ENCODE data around the gene FRMD4B.

FRMD4B gene

DNA sequence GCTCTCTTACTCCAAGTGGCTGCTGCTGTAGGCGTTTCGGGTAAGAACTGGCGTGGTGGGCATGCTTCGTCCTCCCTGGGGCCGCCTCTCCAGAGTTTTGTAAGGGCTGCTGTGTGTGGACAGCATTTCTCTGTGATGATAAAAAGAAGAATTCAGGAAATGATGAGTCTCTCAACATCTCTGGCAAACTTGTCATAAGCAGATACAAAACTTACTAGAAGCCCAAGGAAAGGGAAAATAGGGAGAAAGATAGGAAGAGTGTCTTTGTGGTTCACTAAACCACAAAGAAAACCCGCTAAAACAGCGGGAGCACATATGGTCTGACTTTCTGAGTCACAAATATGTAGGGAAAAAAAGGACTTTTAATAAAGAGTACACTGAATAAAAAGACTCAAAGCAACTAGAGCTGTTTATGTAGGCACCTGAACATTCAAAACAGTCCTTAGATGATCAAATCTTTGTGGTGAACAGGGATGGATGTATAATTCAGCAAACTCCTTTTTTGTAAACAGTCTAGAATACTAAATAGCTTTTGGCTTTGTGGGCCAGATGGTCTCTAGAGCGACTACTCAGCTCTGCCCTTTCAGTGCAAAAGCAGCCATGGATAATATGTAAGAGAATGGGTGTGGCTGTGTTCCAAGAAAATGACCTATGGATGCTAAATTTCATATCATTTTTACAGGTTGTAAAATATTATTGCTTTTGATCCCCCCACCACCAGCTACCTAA, 203.1 kb downstream of the FRMD4B start:
- H3K4me3 ChIP-seq (ENCODE audit: low read length) = no peak overlapping the region
- DNase-seq (ENCODE audit: low read depth) = peak; percentile 45
- TF ChIP-seq, protein P1, sequence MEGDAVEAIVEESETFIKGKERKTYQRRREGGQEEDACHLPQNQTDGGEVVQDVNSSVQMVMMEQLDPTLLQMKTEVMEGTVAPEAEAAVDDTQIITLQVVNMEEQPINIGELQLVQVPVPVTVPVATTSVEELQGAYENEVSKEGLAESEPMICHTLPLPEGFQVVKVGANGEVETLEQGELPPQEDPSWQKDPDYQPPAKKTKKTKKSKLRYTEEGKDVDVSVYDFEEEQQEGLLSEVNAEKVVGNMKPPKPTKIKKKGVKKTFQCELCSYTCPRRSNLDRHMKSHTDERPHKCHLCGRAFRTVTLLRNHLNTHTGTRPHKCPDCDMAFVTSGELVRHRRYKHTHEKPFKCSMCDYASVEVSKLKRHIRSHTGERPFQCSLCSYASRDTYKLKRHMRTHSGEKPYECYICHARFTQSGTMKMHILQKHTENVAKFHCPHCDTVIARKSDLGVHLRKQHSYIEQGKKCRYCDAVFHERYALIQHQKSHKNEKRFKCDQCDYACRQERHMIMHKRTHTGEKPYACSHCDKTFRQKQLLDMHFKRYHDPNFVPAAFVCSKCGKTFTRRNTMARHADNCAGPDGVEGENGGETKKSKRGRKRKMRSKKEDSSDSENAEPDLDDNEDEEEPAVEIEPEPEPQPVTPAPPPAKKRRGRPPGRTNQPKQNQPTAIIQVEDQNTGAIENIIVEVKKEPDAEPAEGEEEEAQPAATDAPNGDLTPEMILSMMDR (IDR thresholded peaks at IDR 0.05; ENCODE audit: insufficient read depth, low read depth, low read length, missing control alignments) = no peak

DNA sequence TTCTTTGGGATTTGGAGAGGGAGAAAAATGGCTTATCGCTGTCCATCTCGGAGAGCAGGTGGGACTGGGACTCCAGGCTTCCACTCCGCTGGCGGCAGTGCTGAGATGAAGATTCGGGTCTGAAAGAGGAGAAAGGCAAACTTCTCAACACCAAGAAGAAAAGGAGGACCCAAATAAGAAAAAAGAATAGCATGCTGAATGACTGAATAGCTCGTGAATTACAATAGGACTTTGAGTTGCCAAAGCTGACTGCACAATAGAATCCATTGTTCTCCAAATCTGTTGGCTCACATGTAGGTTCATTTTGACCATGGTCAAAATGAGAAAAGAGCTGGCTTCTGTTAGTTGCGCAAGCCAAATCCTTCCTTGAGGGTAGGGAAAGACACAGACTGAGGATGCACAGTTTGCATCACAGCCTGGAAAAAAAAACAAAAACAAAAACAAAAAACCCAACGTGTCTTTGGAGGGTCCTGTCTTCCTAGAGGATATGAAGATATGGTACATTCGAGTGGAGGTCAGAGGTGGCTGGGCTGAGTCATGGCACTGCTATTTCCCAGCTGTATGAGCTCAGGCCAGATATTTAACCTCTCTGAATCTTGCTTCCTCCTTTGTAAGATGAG, 204.2 kb downstream of the FRMD4B start:
- no peak overlapping the region for H3K4me3 ChIP-seq (ENCODE audit: low read length)
- DNase-seq (ENCODE audit: low read depth) = peak; percentile 48
- TF ChIP-seq, protein P1 (IDR thresholded peaks at IDR 0.05; ENCODE audit: insufficient read depth, low read depth, low read length, missing control alignments) = no peak

DNA sequence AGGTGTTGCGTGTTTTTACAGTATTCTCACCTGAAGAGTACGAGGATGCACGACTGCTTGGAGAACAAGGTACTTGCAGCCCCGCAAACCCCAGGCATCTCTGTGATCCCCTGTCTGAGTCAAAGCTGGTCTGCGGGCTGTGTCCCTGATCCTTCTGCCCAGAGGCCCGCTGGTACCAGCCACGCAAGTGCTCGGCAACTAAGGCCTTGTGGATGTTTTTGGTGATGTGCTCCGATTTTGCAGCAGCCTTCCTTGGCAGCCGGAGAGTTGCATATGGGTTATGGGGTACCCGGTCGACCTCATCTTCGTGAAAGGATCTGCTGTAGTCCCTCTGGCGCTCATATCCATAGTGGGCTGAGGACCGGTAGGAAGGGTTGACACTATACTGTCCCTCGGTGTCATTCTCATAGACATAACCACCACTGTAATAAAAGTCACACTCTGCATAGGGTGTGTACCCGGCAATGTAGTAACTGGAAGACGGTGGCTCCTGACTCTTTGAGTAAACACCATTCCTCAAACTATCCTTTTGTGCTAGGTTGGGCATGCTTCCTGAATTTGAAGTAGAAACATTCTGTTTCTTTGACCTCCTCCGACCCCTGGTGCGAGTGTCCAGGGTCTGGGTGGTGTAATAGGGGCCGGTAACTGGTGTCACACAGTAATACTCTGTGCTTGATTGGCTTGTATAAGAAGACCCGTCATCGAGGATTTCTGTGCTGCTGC, 204.9 kb downstream of the FRMD4B start:
- TF ChIP-seq, protein P1 (IDR thresholded peaks at IDR 0.05; ENCODE audit: insufficient read depth, low read depth, low read length, missing control alignments) = no peak
- DNase-seq (ENCODE audit: low read depth) = no peak
- no peak overlapping the region for H3K4me3 ChIP-seq (ENCODE audit: low read length)

DNA sequence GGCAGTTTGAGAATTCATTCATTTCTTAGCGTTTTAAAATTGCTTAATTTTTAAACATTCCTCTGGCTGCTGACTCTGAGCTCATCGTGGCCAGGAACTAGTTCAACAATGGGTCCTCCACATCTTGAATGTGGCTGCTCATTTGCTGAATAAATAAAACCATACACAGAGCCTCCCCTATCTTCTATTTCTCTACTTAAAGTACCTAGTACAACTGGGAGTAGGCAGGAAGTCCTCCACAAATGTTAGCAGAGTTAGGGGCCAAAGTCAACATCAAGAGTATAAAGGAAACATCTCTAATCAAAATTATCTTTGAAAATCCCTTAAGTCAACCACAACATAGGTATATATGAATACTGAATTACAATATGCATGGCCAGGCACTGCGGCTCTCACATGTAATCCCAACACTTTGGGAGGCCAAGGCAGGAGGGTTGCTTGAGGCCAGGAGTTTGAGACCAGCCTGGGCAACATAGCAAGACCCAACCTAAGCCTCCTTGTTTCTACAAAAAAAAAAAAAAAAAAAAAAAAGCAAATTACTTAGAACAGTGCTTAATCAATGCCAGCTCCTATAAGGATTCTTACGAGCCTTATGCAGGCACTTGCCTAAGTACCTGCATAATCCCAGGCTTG, 206.0 kb downstream of the FRMD4B start:
- DNase-seq (ENCODE audit: low read depth) = no peak
- no peak overlapping the region for H3K4me3 ChIP-seq (ENCODE audit: low read length)
- TF ChIP-seq, protein P1 (IDR thresholded peaks at IDR 0.05; ENCODE audit: insufficient read depth, low read depth, low read length, missing control alignments) = no peak

DNA sequence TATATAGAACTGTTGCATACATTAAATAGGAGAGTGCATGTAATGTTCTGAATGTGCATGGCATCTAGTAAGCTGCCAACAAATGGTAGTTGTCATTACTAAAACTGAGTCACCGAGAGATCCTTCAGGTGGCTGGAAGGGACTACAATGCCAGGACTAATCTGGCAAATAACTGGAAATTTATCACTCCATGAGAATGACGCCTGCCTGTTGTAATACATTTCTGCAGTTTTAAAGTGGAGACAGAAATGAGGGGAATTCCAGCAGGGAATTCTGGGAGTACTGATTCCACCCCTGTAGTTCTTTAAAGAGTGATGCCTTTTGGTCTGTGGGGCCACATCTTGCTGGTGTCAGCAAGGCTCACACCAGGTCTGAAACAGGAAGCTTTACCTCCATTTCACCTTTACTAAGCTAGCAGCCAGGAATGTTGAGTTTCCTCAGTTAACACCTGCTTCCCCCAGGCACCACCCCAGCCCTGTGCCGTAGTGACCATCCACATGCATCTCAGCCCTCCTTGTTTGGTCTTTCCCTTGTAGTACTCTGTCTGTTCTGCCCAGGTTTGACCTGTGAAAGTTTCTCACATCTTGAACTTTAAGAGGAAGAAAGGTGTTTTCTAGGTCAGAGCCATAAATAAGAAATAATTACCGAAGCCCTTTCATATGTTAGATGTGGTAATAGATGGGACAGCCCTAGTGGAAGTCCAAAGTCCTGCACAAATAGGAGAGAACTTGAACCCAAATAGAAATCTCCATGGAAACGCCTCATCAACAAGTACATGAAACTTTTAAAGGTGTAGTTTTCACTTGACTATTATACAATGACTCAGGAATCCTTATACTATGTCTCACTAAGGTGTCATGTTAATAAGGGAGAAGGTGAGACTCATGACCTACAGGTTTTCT, 206.8 kb downstream of the FRMD4B start:
- TF ChIP-seq, protein P1 (IDR thresholded peaks at IDR 0.05; ENCODE audit: insufficient read depth, low read depth, low read length, missing control alignments) = no peak
- H3K4me3 ChIP-seq (ENCODE audit: low read length) = no peak overlapping the region
- peak; percentile 80 for DNase-seq (ENCODE audit: low read depth)

DNA sequence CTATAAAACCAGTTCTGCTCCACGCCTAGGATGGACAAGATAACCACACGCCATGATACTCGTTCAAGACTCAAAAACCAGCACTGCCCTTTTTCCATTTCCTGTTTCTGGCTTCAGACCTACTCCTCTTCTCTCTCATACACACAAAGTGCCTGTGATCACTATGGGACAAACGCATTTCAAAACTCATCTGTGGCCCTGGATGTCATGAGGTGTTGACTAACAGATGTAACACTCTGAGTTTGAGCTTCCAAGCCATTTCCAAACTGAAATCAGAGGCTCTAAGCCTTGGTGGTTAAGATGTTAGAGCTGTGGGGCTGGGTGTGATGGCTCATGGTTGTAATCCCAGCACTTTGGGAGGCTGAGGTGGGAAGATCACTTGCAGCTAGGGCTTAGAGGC, 207.8 kb downstream of the FRMD4B start:
- TF ChIP-seq, protein P1 (IDR thresholded peaks at IDR 0.05; ENCODE audit: insufficient read depth, low read depth, low read length, missing control alignments) = no peak
- no peak overlapping the region for H3K4me3 ChIP-seq (ENCODE audit: low read length)
- DNase-seq (ENCODE audit: low read depth) = no peak

Measured in epithelial cell of esophagus (primary cell).